Hepatocyte (in vitro differentiated cells): Measurements from ENCODE around the gene ZNF91. TPM values are rescaled to one million over a fixed set of nuclear protein-coding genes. Genes with fewer than 3 reads are reported as not detected.
"Not testable (repeated sequence)": the region's sequence is repeated elsewhere in the genome, so short reads cannot be mapped to it uniquely, and the experiment has no call there.

Experiments used
- DNase-seq: peaks from one replicate; pipeline ENCODE4 v3.0.0-alpha.2; 2016; ENCODE audit warnings: low spot score
- H2AFZ ChIP-seq: fragments of 200-600 bp; sonication (generic); 2 replicates; pipeline ENCODE4 v1.6.0; 2016; ENCODE audit warnings: antibody characterized with exemption, mild to moderate bottlenecking
- H3K27ac ChIP-seq: fragments of 200-600 bp; sonication (generic); 2 replicates; pipeline ENCODE4 v1.5.1; 2016; ENCODE audit warnings: mild to moderate bottlenecking
- H3K27me3 ChIP-seq: fragments of 200-600 bp; sonication (generic); 2 replicates; pipeline ENCODE4 v1.6.1; 2016
- H3K36me3 ChIP-seq: fragments of 200-600 bp; sonication (generic); replicated peaks from 2 replicates; pipeline ENCODE4 v1.5.1; 2016; ENCODE audit warnings: low read depth; ENCODE audit not compliant: insufficient read depth
- H3K4me1 ChIP-seq: fragments of 200-600 bp; sonication (generic); 2 replicates; pipeline ENCODE4 v1.5.1; 2016; ENCODE audit warnings: mild to moderate bottlenecking, moderate library complexity; ENCODE audit not compliant: insufficient read depth
- H3K4me2 ChIP-seq: fragments of 200-600 bp; sonication (generic); 2 replicates; pipeline ENCODE4 v1.6.0; 2016
- H3K4me3 ChIP-seq: fragments of 200-600 bp; sonication (generic); 2 replicates; pipeline ENCODE4 v1.5.1; 2016; ENCODE audit warnings: mild to moderate bottlenecking
- H3K79me2 ChIP-seq: fragments of 200-600 bp; sonication (generic); 2 replicates; pipeline ENCODE4 v1.6.0; 2017; ENCODE audit warnings: mild to moderate bottlenecking
- H3K9me2 ChIP-seq: fragments of 200-600 bp; sonication (generic); replicated peaks from 2 replicates; pipeline ENCODE4 v1.6.0; 2017; ENCODE audit warnings: mild to moderate bottlenecking; ENCODE audit not compliant: insufficient read depth
- H3K9me3 ChIP-seq: fragments of 200-600 bp; sonication (generic); 2 replicates; pipeline ENCODE4 v1.5.1; 2016; ENCODE audit warnings: low read depth, mild to moderate bottlenecking
- H4K20me1 ChIP-seq: fragments of 200-600 bp; sonication (generic); 2 replicates; pipeline ENCODE4 v1.6.0; 2016; ENCODE audit warnings: mild to moderate bottlenecking; ENCODE audit not compliant: insufficient read depth, poor library complexity, severe bottlenecking
- EZH2 ChIP-seq: fragments of 200-600 bp; sonication (generic); IDR thresholded peaks from 2 replicates; pipeline ENCODE4 v1.6.1; 2016; ENCODE audit warnings: antibody characterized with exemption, mild to moderate bottlenecking, borderline replicate concordance
- EZH2phosphoT487 ChIP-seq: fragments of 200-600 bp; sonication (generic); IDR thresholded peaks from one replicate; pipeline ENCODE4 v1.6.1; 2018; ENCODE audit warnings: antibody characterized with exemption, mild to moderate bottlenecking, low read depth, moderate library complexity; ENCODE audit not compliant: unreplicated experiment, severe bottlenecking
- WGBS: methylation state at CpG from one replicate; pipeline ENCODE4 v1.1.6; 2016; ENCODE audit warnings: low lambda C conversion rate; ENCODE audit errors: missing lambda C conversion rate; 5-methylcytosine and 5-hydroxymethylcytosine counted together
- polyA plus RNA-seq: library from polyadenylated mRNA; unstranded; fragments of >200 nt; fragmentation: Nextera tagmentation; extraction: Ambion mirVana; gene quantifications from 2 replicates; pipeline ENCODE4 v1.2.1, GENCODE V29; 2016
- small RNA-seq: library from RNA; depleted of rRNA; stranded (forward); fragments of <200 nt; gene quantifications from one replicate; pipeline ENCODE3, GENCODE V24; 2014
- total RNA-seq: library from RNA; depleted of rRNA; stranded (reverse); fragments of >200 nt; gene quantifications from 2 replicates; pipeline ENCODE4 v1.2.3, GENCODE V29; 2014
- TF ChIP-seq, protein P1 (sequence below): fragments of 200-600 bp; sonication (generic); IDR thresholded peaks from 2 replicates; pipeline ENCODE4 v1.5.1; 2016; ENCODE audit warnings: antibody characterized with exemption, mild to moderate bottlenecking; ENCODE audit not compliant: poor library complexity

The ZNF91 gene
- total and polyA plus RNA-seq, 2 experiments from 2014 or later: 25.2 to 68.3 TPM

GRCh38 chr19:23305555-23305954 lies 89.7 kb downstream of the ZNF91 start:
- no peak for TF ChIP-seq EZH2
- TF ChIP-seq, protein P1, sequence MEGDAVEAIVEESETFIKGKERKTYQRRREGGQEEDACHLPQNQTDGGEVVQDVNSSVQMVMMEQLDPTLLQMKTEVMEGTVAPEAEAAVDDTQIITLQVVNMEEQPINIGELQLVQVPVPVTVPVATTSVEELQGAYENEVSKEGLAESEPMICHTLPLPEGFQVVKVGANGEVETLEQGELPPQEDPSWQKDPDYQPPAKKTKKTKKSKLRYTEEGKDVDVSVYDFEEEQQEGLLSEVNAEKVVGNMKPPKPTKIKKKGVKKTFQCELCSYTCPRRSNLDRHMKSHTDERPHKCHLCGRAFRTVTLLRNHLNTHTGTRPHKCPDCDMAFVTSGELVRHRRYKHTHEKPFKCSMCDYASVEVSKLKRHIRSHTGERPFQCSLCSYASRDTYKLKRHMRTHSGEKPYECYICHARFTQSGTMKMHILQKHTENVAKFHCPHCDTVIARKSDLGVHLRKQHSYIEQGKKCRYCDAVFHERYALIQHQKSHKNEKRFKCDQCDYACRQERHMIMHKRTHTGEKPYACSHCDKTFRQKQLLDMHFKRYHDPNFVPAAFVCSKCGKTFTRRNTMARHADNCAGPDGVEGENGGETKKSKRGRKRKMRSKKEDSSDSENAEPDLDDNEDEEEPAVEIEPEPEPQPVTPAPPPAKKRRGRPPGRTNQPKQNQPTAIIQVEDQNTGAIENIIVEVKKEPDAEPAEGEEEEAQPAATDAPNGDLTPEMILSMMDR: no peak
- TF ChIP-seq EZH2phosphoT487: no peak
- Histone ChIP-seq H2AFZ (no peak overlapping the region), H3K27me3 (no peaks in the 10 kb centered on the region), H3K27ac (no peak overlapping the region), H3K4me3 (no peak overlapping the region), H3K79me2 (no peaks in the 10 kb centered on the region), H3K4me1 (no peaks in the 10 kb centered on the region), H3K9me3 (no peaks in the 10 kb centered on the region), H3K36me3 (no peaks in the 10 kb centered on the region), H4K20me1 (no peaks in the 10 kb centered on the region), H3K4me2 (no peak overlapping the region), H3K9me2 (no peaks in the 10 kb centered on the region)
- WGBS: 79% methylated on average over 1 of the region's 1 CpG
- DNase-seq: no peak

GRCh38 chr19:23304238-23304637 lies 91.0 kb downstream of the ZNF91 start:
- TF ChIP-seq EZH2: no peak
- no peak for TF ChIP-seq EZH2phosphoT487
- TF ChIP-seq, protein P1: no peak
- H4K20me1 ChIP-seq: no peaks in the 10 kb centered on the region
- WGBS: 74% methylated on average over 3 of the region's 3 CpGs
- H3K4me2 ChIP-seq: no peak overlapping the region
- no peaks in the 10 kb centered on the region for H3K79me2 ChIP-seq
- no peaks in the 10 kb centered on the region for H3K9me2 ChIP-seq
- H3K4me1 ChIP-seq: no peaks in the 10 kb centered on the region
- H2AFZ ChIP-seq: no peak overlapping the region
- H3K9me3 ChIP-seq: no peaks in the 10 kb centered on the region
- H3K27me3 ChIP-seq: no peaks in the 10 kb centered on the region
- DNase-seq: no peak
- no peaks in the 10 kb centered on the region for H3K36me3 ChIP-seq
- no peak overlapping the region for H3K4me3 ChIP-seq
- H3K27ac ChIP-seq: no peak overlapping the region

DNA sequence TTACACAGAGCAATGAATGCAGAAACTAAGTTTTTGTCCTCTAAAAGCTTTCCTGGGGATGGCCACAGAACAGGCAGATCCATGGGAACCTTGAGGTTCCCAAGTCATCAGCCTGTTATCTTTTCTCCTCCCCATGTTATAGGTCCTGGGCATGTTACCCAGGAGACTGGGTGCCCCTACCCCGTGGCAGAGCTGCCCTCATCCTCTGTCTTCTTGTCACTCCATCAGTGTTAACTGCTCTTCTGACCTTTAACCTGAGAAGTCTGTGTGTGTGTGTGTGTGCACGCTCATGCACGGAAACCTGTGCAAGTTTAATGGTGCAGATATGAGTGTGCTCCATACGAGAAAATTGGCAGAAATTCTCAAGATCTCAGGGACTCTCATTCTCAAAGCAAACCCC lies 101.1 kb downstream of the ZNF91 start:
- no peak overlapping the region for H3K4me2 ChIP-seq
- no peak for TF ChIP-seq EZH2
- TF ChIP-seq EZH2phosphoT487: no peak
- TF ChIP-seq, protein P1: no peak
- H3K9me2 ChIP-seq: no peaks in the 10 kb centered on the region

GRCh38 chr19:23289966-23290365 lies 105.3 kb downstream of the ZNF91 start:
- H3K27me3 ChIP-seq, H3K9me3 ChIP-seq, H2AFZ ChIP-seq, H3K4me2 ChIP-seq, H3K4me3 ChIP-seq, H3K9me2 ChIP-seq, H3K4me1 ChIP-seq, H3K79me2 ChIP-seq, H4K20me1 ChIP-seq, H3K36me3 ChIP-seq, DNase-seq, H3K27ac ChIP-seq: not testable (repeated sequence)
- 91% methylated on average over 10 of the region's 26 CpGs for WGBS

More for the DNA sequence above, 101.1 kb downstream of the ZNF91 start:
- no peaks in the 10 kb centered on the region for H3K36me3 ChIP-seq
- 74% methylated on average over 4 of the region's 4 CpGs for WGBS
- H3K9me3 ChIP-seq: no peaks in the 10 kb centered on the region
- no peak overlapping the region for H3K27ac ChIP-seq
- no peaks in the 10 kb centered on the region for H3K79me2 ChIP-seq
- no peaks in the 10 kb centered on the region for H3K27me3 ChIP-seq
- H3K4me3 ChIP-seq: no peak overlapping the region
- DNase-seq: no peak
- no peaks in the 10 kb centered on the region for H3K4me1 ChIP-seq
- no peak overlapping the region for H2AFZ ChIP-seq
- H4K20me1 ChIP-seq: no peaks in the 10 kb centered on the region

Small RNA genes within 50 kb of the gene (small RNA-seq; reads per million reads assigned to genes)
- gene VN1R91P: not detected

Other genes with a start within 250 kb of the ZNF91 start
- gene ZNF724, start 145.1 kb downstream of the ZNF91 start, total RNA-seq: 6.5 and 11.2 TPM in 2 replicates
- 0.93 and 2.4 TPM in 2 replicates for gene ZNF724, start 145.1 kb downstream of the ZNF91 start, polyA plus RNA-seq